ENCODE data around the gene NAXE.
"Not testable (repeated sequence)": the region's sequence is repeated elsewhere in the genome, so short reads cannot be mapped to it uniquely, and the experiment has no call there.

The NAXE gene

GRCh38 chr1:156591432-156592157 lies at the start of gene NAXE:
NAXE (plus strand) TSS chr1:156591776; CDS start chr1:156591805, 29 bp downstream.
- peak; percentile 71 for DNase-seq

- DNase-seq: no peak
Measured at GRCh38 chr1:156543066-156543465, 48.5 kb upstream of the NAXE start.

GRCh38 chr1:156544592-156545102 lies 46.9 kb upstream of the NAXE start:
- no peak for DNase-seq

- no peak for DNase-seq
Measured at GRCh38 chr1:156546267-156546666, 45.3 kb upstream of the NAXE start.

GRCh38 chr1:156547434-156547833 lies 44.1 kb upstream of the NAXE start:
- no peak for DNase-seq

GRCh38 chr1:156547982-156548381 lies 43.6 kb upstream of the NAXE start:
- DNase-seq: no peak

GRCh38 chr1:156549390-156549789 lies 42.2 kb upstream of the NAXE start:
- DNase-seq: no peak

GRCh38 chr1:156549831-156550230 lies 41.7 kb upstream of the NAXE start:
- no peak for DNase-seq

- DNase-seq: no peak
Measured at GRCh38 chr1:156550346-156550745, 41.2 kb upstream of the NAXE start.

GRCh38 chr1:156551066-156551643 lies 40.4 kb upstream of the NAXE start:
- DNase-seq: no peak

- no peak for DNase-seq
Measured at GRCh38 chr1:156551869-156552268, 39.7 kb upstream of the NAXE start.

GRCh38 chr1:156552518-156552917 lies 39.1 kb upstream of the NAXE start:
- DNase-seq: no peak

- DNase-seq: not testable (repeated sequence)
Measured at GRCh38 chr1:156552937-156553336, 38.6 kb upstream of the NAXE start.

- no peak for DNase-seq
Measured at GRCh38 chr1:156553860-156554485, 37.6 kb upstream of the NAXE start.

- no peak for DNase-seq
Measured at GRCh38 chr1:156554971-156555370, 36.6 kb upstream of the NAXE start.

- DNase-seq: no peak
Measured at GRCh38 chr1:156555715-156556114, 35.9 kb upstream of the NAXE start.

GRCh38 chr1:156556354-156556753 lies 35.2 kb upstream of the NAXE start:
- no peak for DNase-seq

- no peak for DNase-seq
Measured at GRCh38 chr1:156559086-156559796, 32.3 kb upstream of the NAXE start.

- no peak for DNase-seq
Measured at GRCh38 chr1:156559797-156560385, 31.7 kb upstream of the NAXE start.

- no peak for DNase-seq
Measured at GRCh38 chr1:156560585-156561163, 30.9 kb upstream of the NAXE start.

- DNase-seq: no peak
Measured at GRCh38 chr1:156565519-156565918, 26.1 kb upstream of the NAXE start.

GRCh38 chr1:156566436-156566835 lies 25.1 kb upstream of the NAXE start:
- no peak for DNase-seq
